GM15510 (cell line): ENCODE measurements around the gene ADARB2.

Source experiments
- POLR2A ChIP-seq: IDR thresholded peaks from 3 replicates; pipeline ENCODE4 v1.6.1; 2011; ENCODE audit warnings: borderline replicate concordance; ENCODE audit not compliant: insufficient read length; ENCODE audit errors: extremely low read depth

Gene ADARB2

GRCh38 chr10:1631282-1631681, 106.0 kb downstream of the ADARB2 start:
- no peak for TF ChIP-seq POLR2A

- TF ChIP-seq POLR2A, result no peak
Observed at GRCh38 chr10:1630304-1630703, 107.0 kb downstream of the ADARB2 start.

GRCh38 chr10:1629326-1630198, 107.8 kb downstream of the ADARB2 start:
- TF ChIP-seq POLR2A, result no peak

GRCh38 chr10:1628757-1629156, 108.6 kb downstream of the ADARB2 start:
- TF ChIP-seq POLR2A, result no peak

- TF ChIP-seq POLR2A, result no peak
Observed at GRCh38 chr10:1627945-1628344, 109.4 kb downstream of the ADARB2 start.

- TF ChIP-seq POLR2A, result no peak
Observed at GRCh38 chr10:1626835-1627234, 110.5 kb downstream of the ADARB2 start.

GRCh38 chr10:1626410-1626809, 110.9 kb downstream of the ADARB2 start:
- TF ChIP-seq POLR2A, result no peak

- no peak for TF ChIP-seq POLR2A
Observed at GRCh38 chr10:1625731-1626130, 111.6 kb downstream of the ADARB2 start.

GRCh38 chr10:1625079-1625478, 112.2 kb downstream of the ADARB2 start:
- no peak for TF ChIP-seq POLR2A

GRCh38 chr10:1624240-1624639, 113.1 kb downstream of the ADARB2 start:
- no peak for TF ChIP-seq POLR2A

GRCh38 chr10:1620803-1621202, 116.5 kb downstream of the ADARB2 start:
- no peak for TF ChIP-seq POLR2A

GRCh38 chr10:1615186-1615954, 122.0 kb downstream of the ADARB2 start:
- no peak for TF ChIP-seq POLR2A

GRCh38 chr10:1613511-1613910, 123.8 kb downstream of the ADARB2 start:
- no peak for TF ChIP-seq POLR2A

- no peak for TF ChIP-seq POLR2A
Observed at GRCh38 chr10:1612908-1613307, 124.4 kb downstream of the ADARB2 start.

- TF ChIP-seq POLR2A, result no peak
Observed at GRCh38 chr10:1611936-1612550, 125.3 kb downstream of the ADARB2 start.
